Measurements from ENCODE around the gene TRAPPC10. TPM values are rescaled to one million over a fixed set of nuclear protein-coding genes. Genes with fewer than 3 reads are reported as not detected.

The TRAPPC10 gene
- polyA plus RNA-seq, 3 donors: 32.5 to 39.4 (median 39.1) TPM

DNA sequence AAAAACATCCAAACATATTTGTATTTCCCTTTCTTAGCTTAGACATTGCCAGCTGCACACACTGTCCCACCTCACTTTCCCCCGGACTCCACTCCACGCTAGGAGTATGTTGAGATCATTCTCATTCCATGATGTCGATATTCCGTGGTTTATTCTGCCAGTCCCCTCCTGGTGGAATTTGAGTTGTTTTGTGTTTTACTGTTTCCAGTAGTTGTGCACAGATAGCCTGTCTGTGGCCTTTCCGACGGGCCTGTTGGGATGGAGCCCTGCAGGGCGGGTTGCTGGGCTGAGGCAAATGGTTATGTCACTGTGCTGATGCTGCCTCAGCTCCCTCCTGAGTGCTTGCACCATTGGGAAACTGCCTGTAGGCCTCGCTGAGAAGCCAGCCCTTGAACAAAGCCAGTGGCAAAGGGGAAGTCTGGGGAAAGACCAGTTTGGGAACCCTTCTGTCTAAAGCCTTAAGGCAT lies 12.8 kb downstream of the TRAPPC10 start:
- no peak for DNase-seq (ENCODE audit: low read depth in 3 of 3, low spot score in 2 of 3)

- no peak for DNase-seq (ENCODE audit: low read depth in 3 of 3, low spot score in 2 of 3)
Measured at GRCh38 chr21:44027607-44028286, 15.6 kb downstream of the TRAPPC10 start.

GRCh38 chr21:44028287-44028659 lies 16.2 kb downstream of the TRAPPC10 start:
- no peak for DNase-seq (ENCODE audit: low read depth in 3 of 3, low spot score in 2 of 3)

GRCh38 chr21:44029460-44030087 lies 17.5 kb downstream of the TRAPPC10 start:
- DNase-seq (ENCODE audit: low read depth in 3 of 3, low spot score in 2 of 3): no peak

GRCh38 chr21:44035244-44035643 lies 23.1 kb downstream of the TRAPPC10 start:
- no peak for DNase-seq (ENCODE audit: low read depth in 3 of 3, low spot score in 2 of 3)

GRCh38 chr21:44038063-44038462 lies 26.0 kb downstream of the TRAPPC10 start:
- DNase-seq (ENCODE audit: low read depth in 3 of 3, low spot score in 2 of 3): no peak

DNA sequence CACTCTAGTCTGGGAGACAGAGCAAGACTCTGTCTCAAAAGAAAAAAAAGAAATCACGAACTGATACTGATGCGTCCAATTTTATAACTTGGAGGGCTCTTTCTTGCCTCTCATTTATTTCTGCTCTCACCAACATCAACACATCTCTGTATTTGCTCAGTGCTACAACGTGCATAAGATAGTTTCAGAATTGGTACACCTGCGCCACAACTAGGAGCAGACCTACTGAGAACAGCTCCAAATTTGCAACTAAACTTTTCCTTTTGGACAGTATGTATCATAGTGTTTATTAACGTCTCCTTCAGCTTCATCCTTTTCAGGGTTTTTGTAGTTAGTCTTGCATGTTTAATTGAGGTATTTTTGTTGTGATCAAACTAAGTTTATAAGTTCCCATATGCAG lies 27.7 kb downstream of the TRAPPC10 start:
- no peak for DNase-seq (ENCODE audit: low read depth in 3 of 3, low spot score in 2 of 3)

DNA sequence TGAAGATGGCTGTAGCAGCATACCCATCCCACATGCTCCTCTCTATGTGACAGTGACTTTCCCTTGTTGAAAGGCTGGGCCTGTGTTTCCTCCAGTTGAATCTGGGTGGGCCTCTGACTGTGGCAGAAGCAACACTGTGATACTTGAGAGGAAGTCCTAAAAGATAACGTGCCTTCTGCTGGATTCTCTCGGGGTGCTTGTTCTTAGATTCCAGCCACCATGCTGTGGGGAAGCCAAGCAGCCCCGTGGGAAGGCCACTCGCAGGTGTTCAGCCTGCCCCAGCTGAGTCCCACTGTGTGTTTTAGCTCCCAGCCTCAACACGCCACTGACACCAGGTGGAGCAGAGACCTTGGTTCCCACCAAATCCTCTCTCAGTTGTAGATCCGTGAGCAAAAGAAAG lies 31.5 kb downstream of the TRAPPC10 start:
- DNase-seq (ENCODE audit: low read depth in 3 of 3, low spot score in 2 of 3): no peak

GRCh38 chr21:44046734-44047133 lies 34.6 kb downstream of the TRAPPC10 start:
- DNase-seq (ENCODE audit: low read depth in 3 of 3, low spot score in 2 of 3): no peak

DNA sequence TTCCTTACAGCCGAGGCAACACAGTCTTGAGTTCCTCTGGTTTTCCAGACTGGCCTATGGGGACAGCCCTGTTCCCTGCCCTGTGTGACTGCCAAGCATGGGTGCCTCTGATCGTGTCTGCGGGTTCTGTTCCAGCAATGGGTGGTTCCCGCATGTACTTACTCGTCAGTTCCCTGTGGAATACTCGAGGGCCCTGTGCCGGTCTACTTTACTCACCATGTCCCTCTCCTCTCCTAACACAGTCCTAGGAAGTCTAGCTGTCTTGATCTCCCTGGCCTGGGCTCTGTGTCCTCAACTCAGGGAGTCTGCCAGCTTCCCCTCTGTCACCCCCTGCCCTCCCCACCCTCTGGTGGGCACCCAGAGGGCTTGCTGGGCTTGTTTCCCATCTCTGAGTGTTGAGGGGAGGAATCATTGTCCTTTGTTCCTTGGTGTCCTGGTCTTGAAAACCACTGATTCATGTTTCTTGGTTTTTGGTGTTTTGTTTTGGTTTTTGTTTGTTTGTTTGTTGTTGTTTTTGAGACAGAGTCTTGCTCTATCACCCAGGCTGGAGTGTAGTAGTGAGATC lies 36.0 kb downstream of the TRAPPC10 start:
- no peak for DNase-seq (ENCODE audit: low read depth in 3 of 3, low spot score in 2 of 3)

DNA sequence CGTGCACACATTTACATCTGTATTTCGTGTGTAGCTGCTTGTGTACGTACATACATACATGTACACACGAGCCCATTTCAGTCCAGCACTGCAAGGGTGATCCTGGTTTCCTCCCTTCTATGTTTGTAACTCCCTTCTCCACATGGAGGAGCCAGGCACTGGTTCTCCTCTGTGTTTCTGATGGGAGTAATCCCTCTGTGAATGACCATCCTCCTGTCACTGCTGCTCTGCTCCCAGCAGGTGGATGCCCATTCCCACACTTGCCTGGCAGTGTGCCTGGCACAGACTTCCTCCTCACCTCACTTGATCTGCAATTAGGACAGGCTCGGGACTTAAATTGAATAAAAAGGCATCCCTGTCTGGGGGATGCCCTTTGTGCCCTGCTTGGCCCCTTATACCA lies 37.1 kb downstream of the TRAPPC10 start:
- DNase-seq (ENCODE audit: low read depth in 3 of 3, low spot score in 2 of 3): no peak

DNA sequence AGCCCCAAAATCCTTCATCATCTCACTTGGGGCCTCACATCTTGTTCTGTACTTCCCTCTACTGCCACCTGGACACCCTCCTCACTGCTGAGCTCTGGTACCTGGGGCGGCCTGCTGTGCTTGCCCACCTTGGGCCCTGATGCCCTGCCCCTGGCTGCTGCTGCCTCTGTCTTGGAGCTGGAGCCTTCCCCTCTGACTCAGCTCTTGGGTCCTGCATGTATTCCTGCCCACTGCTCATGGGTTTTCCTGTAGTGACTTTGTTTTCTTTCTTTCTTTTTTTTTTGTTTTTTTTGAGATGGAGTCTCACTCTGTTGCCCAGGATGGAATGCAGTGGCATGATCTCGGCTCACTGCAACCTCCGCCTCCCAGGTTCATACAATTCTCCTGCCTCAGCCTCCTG lies 37.5 kb downstream of the TRAPPC10 start:
- DNase-seq (ENCODE audit: low read depth in 3 of 3, low spot score in 2 of 3): no peak

- DNase-seq (ENCODE audit: low read depth in 3 of 3, low spot score in 2 of 3): no peak
Measured at GRCh38 chr21:44050276-44050675, 38.2 kb downstream of the TRAPPC10 start.

DNA sequence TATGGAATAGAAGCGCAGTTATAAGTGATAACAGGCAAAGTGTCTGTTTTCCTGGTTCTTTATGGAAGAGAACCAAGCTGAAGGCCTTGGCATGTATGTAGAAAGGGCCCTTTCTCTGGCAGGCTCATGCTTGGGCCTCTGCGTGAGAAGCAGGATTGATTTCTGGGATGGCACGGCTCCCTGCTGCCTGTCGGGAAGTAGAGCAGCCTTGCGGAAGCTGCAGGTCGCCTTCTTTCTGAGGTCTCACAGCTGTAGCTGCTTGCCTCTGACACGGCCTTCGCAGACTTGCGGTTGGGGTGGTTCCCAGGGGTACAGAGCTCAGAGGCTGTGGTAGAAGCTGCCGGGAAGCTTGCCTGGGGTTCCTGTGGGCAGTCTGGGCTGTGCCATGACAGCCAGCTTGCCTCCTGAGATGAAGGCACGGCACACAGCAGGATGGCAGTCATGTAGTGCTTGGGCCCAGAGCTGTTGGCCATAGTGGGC lies 39.4 kb downstream of the TRAPPC10 start:
- no peak for DNase-seq (ENCODE audit: low read depth in 3 of 3, low spot score in 2 of 3)

DNA sequence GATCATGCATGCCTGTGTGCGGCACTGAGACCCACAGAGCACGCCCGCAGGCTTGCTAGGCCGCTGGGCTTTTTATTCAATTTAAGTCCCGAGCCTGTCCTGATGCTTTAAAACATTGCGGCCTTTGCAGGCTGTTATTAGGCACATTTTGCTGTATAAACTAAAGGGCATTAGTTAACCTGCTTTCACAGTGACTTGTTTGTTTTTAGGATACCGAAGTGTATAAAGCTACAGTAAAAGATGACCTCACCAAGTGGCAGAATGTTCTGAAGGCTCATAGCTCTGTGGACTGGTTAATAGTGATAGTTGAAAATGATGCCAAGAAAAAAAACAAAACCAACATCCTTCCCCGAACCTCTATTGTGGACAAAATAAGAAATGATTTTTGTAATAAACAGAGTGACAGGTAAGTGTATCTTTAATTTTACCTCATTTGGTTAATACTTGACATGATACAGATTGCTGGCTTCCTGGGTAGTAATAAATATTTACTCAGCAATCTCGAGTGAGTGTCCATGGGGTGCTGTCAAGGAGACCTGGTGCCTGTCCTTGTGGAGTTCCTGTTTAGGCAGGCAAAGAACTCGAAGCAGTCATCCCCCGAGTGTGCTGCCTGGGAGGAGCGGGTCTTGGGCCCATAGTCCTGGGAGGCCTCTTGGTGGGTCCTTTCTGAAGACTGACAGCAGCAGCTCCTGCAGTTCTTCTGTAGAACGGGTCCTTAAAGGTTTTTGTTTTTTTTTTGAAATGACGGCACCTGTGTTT lies 40.1 kb downstream of the TRAPPC10 start:
- DNase-seq (ENCODE audit: low read depth in 3 of 3, low spot score in 2 of 3): no peak

DNA sequence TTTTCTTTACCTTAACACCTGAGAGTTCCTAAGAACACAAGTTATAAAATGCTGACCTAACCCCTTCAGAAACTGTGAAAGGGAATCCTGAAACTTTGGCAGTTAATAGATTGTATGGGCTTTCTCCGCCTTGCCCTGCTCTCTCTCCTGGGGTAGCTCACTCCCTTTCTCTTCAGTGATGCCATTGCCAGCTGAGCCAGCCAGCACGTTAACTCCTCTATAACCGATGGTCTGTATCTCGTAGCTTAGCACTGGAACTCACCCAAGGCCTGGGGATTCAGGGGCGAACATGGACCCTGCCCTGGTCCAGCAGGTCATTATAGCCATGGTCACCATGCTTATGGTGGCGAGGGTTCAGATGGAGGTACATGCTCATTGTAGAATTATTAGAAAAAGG lies 40.7 kb downstream of the TRAPPC10 start:
- no peak for DNase-seq (ENCODE audit: low read depth in 3 of 3, low spot score in 2 of 3)

DNA sequence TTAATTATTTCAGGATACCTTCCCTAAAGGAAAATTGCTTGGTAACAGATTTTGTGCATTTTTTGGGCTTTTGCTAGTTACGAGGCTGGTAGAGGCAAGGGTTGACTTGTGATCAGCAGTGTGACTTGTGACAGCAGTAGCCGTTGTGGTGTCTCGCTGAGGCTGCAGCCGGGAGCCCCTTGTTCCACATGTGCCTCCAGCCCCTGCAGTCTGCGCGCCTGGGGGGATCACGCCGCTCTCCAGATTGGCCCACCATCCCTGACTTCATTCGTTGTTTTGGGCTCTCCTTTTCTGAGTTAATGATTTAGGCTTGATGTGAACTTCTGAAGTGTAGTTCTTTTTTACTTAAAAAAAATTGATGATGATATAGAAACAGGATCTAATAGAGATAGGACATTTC lies 41.5 kb downstream of the TRAPPC10 start:
- no peak for DNase-seq (ENCODE audit: low read depth in 3 of 3, low spot score in 2 of 3)

GRCh38 chr21:44054710-44055109 lies 42.6 kb downstream of the TRAPPC10 start:
- DNase-seq (ENCODE audit: low read depth in 3 of 3, low spot score in 2 of 3): peak in 1 of 3 donors; percentile 39

DNA sequence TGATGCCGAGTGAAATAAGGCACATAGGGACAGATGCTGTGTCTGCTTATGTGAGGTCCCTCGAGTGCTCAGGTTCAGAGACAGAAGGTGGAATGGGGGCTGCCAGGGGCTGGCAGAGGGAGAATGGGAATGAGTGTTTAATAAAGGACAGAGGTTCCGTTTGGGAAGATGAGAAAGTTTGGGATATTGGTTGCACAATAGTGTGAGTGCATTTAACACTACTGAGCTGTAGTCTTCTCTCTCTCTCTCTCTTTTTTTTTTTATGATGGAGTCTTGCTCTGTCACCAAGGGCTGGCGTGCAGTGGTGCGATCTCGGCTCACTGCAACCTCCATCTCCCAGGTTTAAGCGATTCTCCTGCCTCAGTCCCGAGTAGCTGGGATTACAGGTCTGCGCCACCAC lies 44.9 kb downstream of the TRAPPC10 start:
- DNase-seq (ENCODE audit: low read depth in 3 of 3, low spot score in 2 of 3): no peak

GRCh38 chr21:44057960-44058651 lies 46.0 kb downstream of the TRAPPC10 start:
- no peak for DNase-seq (ENCODE audit: low read depth in 3 of 3, low spot score in 2 of 3)

DNA sequence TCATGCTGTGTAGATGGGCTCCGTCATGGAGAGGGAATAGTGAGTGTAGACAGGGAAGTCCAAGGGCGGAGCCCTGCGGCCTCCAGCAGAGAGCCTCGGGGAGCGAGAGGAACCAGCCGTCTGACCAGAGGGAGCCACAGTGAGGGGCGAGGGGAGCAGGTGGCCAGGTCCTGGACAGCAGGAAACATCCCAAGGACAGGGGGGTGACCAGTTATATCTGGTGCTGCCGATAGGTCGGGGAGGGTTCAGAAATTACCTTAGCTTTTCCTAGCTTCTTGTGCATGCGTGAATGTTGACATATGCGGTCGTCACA lies 46.5 kb downstream of the TRAPPC10 start:
- no peak for DNase-seq (ENCODE audit: low read depth in 3 of 3, low spot score in 2 of 3)

All from right renal cortex interstitium (tissue), 3 donors.